ENCODE results near the gene SMOC2. TPM values are rescaled to one million over a fixed set of nuclear protein-coding genes. Genes with fewer than 3 reads are reported as not detected.

The SMOC2 gene
- polyA plus RNA-seq, 3 donors, result not detected

- 90% methylated on average over 2 of the region's 8 CpGs for WGBS (ENCODE audit: insufficient coverage)
- Mint-ChIP-seq H3K9me3 (peaks cover 0 to 2% (median 0%) of the 10 kb centered on the region in 7 donors), H3K4me3 (no peak overlapping the region), H3K4me1 (no peaks in the 10 kb centered on the region), H3K27me3 (ENCODE audit: low read depth in 3 of 3) (no peaks in the 10 kb centered on the region), H3K27ac (no peak overlapping the region), H3K36me3 (no peaks in the 10 kb centered on the region)
- H3K36me3 ChIP-seq (replicated peaks in 1 of 2; ENCODE audit: control insufficient read depth in 1 of 2, insufficient read depth in 2 of 2, low read length in 2 of 2), result no peaks in the 10 kb centered on the region
- no peaks in the 10 kb centered on the region for H3K9me3 ChIP-seq (replicated peaks in 1 of 2; ENCODE audit: control insufficient read depth in 1 of 2, insufficient read depth in 1 of 2, low read length in 2 of 2)
- no peak overlapping the region for H3K9ac ChIP-seq (ENCODE audit: insufficient read depth, low read length, poor library complexity, severe bottlenecking)
- no peak overlapping the region for H3K4me2 ChIP-seq (replicated peaks; ENCODE audit: extremely low read depth, low read length, poor library complexity, severe bottlenecking)
- H3K79me2 ChIP-seq (ENCODE audit: insufficient read depth, low read length), result no peaks in the 10 kb centered on the region
- H3K4me3 ChIP-seq (replicated peaks in 1 of 3; ENCODE audit: low read depth in 2 of 3, low read length in 3 of 3), result no peak overlapping the region
- intact Hi-C loops (cut with micrococcal nuclease), result no loop called here
- no peak overlapping the region for H3K27ac ChIP-seq (ENCODE audit: low read depth in 1 of 2, low read length in 2 of 2)
- H4K20me1 ChIP-seq (ENCODE audit: insufficient read depth, low read length), result no peaks in the 10 kb centered on the region
- no peaks in the 10 kb centered on the region for H3K27me3 ChIP-seq (ENCODE audit: control insufficient read depth in 2 of 2, insufficient read depth in 2 of 2, low read length in 2 of 2)
- H2AFZ ChIP-seq (ENCODE audit: insufficient read depth, low read depth, low read length, poor library complexity, severe bottlenecking), result no peak overlapping the region
- no peak for DNase-seq
- no peaks in the 10 kb centered on the region for H3K4me1 ChIP-seq (ENCODE audit: control insufficient read depth in 1 of 2, insufficient read depth in 2 of 2, low read length in 2 of 2)
- TF ChIP-seq CTCF (IDR thresholded peaks at IDR 0.05), result no peak
Measured at GRCh38 chr6:168494726-168495125, 53.7 kb downstream of the SMOC2 start.

- no peak for TF ChIP-seq CTCF (IDR thresholded peaks at IDR 0.05)
- no peak overlapping the region for H3K4me2 ChIP-seq (replicated peaks; ENCODE audit: extremely low read depth, low read length, poor library complexity, severe bottlenecking)
- H3K27ac Mint-ChIP-seq, result no peak overlapping the region
- peaks cover 0 to 2% (median 0%) of the 10 kb centered on the region in 7 donors for H3K9me3 Mint-ChIP-seq
- H3K4me1 ChIP-seq (ENCODE audit: control insufficient read depth in 1 of 2, insufficient read depth in 2 of 2, low read length in 2 of 2), result no peaks in the 10 kb centered on the region
- no peaks in the 10 kb centered on the region for H3K4me1 Mint-ChIP-seq
- H2AFZ ChIP-seq (ENCODE audit: insufficient read depth, low read depth, low read length, poor library complexity, severe bottlenecking), result no peak overlapping the region
- H3K36me3 ChIP-seq (replicated peaks in 1 of 2; ENCODE audit: control insufficient read depth in 1 of 2, insufficient read depth in 2 of 2, low read length in 2 of 2), result no peaks in the 10 kb centered on the region
- intact Hi-C loops (cut with micrococcal nuclease), result no loop called here
- H3K9ac ChIP-seq (ENCODE audit: insufficient read depth, low read length, poor library complexity, severe bottlenecking), result no peak overlapping the region
- no peaks in the 10 kb centered on the region for H3K79me2 ChIP-seq (ENCODE audit: insufficient read depth, low read length)
- H3K27me3 Mint-ChIP-seq (ENCODE audit: low read depth in 3 of 3), result peaks cover 0 to 1% (median 0%) of the 10 kb centered on the region in 3 donors
- H3K4me3 Mint-ChIP-seq, result no peak overlapping the region
- H3K4me3 ChIP-seq (replicated peaks in 1 of 3; ENCODE audit: low read depth in 2 of 3, low read length in 3 of 3), result no peak overlapping the region
- no peaks in the 10 kb centered on the region for H4K20me1 ChIP-seq (ENCODE audit: insufficient read depth, low read length)
- no peak overlapping the region for H3K27ac ChIP-seq (ENCODE audit: low read depth in 1 of 2, low read length in 2 of 2)
- no peaks in the 10 kb centered on the region for H3K9me3 ChIP-seq (replicated peaks in 1 of 2; ENCODE audit: control insufficient read depth in 1 of 2, insufficient read depth in 1 of 2, low read length in 2 of 2)
- DNase-seq, result no peak
- H3K36me3 Mint-ChIP-seq, result no peaks in the 10 kb centered on the region
- H3K27me3 ChIP-seq (ENCODE audit: control insufficient read depth in 2 of 2, insufficient read depth in 2 of 2, low read length in 2 of 2), result no peaks in the 10 kb centered on the region
- 88% methylated on average over 7 of the region's 13 CpGs for WGBS (ENCODE audit: insufficient coverage)
Measured at GRCh38 chr6:168495133-168495532, 54.1 kb downstream of the SMOC2 start.

Data from CD14-positive monocyte (primary cell).